ENCODE results near the gene SIRT7. TPM values are rescaled to one million over a fixed set of nuclear protein-coding genes. Genes with fewer than 3 reads are reported as not detected.

SIRT7 gene
- total RNA-seq, 1 experiment from 2014 or later, result 51.6 TPM

DNA sequence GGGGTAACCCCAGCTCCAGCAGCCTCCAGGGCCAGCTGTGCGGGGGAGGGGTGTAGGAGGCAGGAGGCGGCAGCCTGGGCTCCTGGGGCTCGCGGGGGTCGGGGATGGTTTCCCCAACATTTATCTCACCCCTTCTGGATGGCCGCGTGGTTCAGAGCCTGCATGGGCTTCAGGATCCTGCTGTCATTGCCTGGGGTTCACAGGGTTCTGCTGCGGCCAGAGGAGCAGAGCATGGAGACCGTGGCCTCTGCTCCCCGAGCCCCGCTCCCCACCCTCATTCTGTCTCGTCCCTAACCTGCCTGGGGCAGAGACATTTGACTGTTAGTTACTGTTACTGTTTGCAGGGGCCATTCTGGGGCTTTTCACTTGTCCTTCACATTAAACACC is 24.2 kb upstream of the SIRT7 start:
- ATAC-seq (no peak), DNase-seq (no peak)
- no peak overlapping the region for H3K4me2 ChIP-seq (ENCODE audit: low read length)
- H3K79me2 ChIP-seq (ENCODE audit: low read length), result no peaks in the 10 kb centered on the region
- intact Hi-C loops (cut with micrococcal nuclease), result no loop called here
- no peak for TF ChIP-seq EZH2phosphoT487 (IDR thresholded peaks at IDR 0.05; ENCODE audit: borderline replicate concordance, low read length)
- TF ChIP-seq, protein P1, sequence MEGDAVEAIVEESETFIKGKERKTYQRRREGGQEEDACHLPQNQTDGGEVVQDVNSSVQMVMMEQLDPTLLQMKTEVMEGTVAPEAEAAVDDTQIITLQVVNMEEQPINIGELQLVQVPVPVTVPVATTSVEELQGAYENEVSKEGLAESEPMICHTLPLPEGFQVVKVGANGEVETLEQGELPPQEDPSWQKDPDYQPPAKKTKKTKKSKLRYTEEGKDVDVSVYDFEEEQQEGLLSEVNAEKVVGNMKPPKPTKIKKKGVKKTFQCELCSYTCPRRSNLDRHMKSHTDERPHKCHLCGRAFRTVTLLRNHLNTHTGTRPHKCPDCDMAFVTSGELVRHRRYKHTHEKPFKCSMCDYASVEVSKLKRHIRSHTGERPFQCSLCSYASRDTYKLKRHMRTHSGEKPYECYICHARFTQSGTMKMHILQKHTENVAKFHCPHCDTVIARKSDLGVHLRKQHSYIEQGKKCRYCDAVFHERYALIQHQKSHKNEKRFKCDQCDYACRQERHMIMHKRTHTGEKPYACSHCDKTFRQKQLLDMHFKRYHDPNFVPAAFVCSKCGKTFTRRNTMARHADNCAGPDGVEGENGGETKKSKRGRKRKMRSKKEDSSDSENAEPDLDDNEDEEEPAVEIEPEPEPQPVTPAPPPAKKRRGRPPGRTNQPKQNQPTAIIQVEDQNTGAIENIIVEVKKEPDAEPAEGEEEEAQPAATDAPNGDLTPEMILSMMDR (conservative IDR thresholded peaks at IDR 0.05; ENCODE audit: low read depth, low read length), result no peak
- TF ChIP-seq EZH2 (IDR thresholded peaks at IDR 0.05; ENCODE audit: low read length, unreplicated experiment), result no peak
- no peak overlapping the region for H3K9ac ChIP-seq (ENCODE audit: low read length)
- H3K36me3 ChIP-seq (ENCODE audit: low read depth, low read length), result no peaks in the 10 kb centered on the region
- H3F3A ChIP-seq (ENCODE audit: low read length, unreplicated experiment), result no peaks in the 10 kb centered on the region
- no TSS peak for BruUV-seq (replicated peaks)
- ChIA-PET CTCF (no interaction called here), POLR2A (ENCODE audit: unreplicated experiment) (interaction anchor here (0.6 kb wide), 1 partner anchor 19 kb away, joined by 4 read pairs; no protein-coding TSS in a partner anchor)
- H3K9me3 ChIP-seq (ENCODE audit: low read length), result no peaks in the 10 kb centered on the region
- no peaks in the 10 kb centered on the region for H3K4me1 ChIP-seq (ENCODE audit: insufficient read depth, low read length)
- no peaks in the 10 kb centered on the region for H3K27me3 ChIP-seq (ENCODE audit: low read length)
- H3K9me2 ChIP-seq (replicated peaks; ENCODE audit: low read length), result no peaks in the 10 kb centered on the region
- H4K20me1 ChIP-seq (ENCODE audit: low read length), result no peaks in the 10 kb centered on the region
- H2AFZ ChIP-seq (ENCODE audit: low read length), result no peak overlapping the region
- no peak overlapping the region for H3K4me3 ChIP-seq (ENCODE audit: low read length)
- H3K27ac ChIP-seq (ENCODE audit: low read length), result no peak overlapping the region

DNA sequence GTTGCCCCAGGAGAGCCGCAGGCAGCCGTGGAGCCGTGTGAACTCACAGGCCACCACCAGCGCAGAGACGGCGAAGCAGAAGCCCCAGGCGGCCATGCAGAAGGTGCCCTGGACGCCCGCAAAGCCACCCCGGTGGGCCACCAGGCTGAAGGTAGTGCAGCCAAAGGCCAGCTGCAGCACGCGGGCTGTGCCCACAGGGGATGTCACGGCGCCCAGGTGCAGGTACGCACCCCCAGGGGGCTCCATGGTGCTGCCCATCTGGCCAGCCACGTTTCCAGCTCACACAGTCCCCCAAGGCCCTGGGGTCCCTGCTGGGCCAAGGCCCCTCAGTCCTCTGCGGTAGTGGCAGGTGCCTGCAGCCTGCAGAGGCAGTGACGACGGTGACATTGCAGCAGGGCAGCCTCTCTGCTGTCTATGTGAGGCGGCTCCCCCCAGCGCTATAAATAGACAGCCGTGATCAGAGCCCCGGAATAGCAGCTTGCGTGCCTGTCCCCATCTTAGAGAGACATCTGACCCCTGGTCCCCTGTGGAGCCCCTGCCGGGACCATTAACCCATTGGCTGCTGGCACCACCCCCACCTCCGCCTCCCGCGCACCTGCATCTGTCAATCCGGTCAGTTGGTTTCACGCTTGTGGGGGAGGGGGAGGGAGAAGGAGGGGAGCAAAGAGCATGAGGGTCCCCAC is 23.6 kb upstream of the SIRT7 start:
- TF ChIP-seq EZH2phosphoT487 (IDR thresholded peaks at IDR 0.05; ENCODE audit: borderline replicate concordance, low read length) (no peak), EZH2 (IDR thresholded peaks at IDR 0.05; ENCODE audit: low read length, unreplicated experiment) (no peak)
- TF ChIP-seq, protein P1 (conservative IDR thresholded peaks at IDR 0.05; ENCODE audit: low read depth, low read length), result no peak

More for the DNA sequence above, 23.6 kb upstream of the SIRT7 start:
- no peaks in the 10 kb centered on the region for H3K9me2 ChIP-seq (replicated peaks; ENCODE audit: low read length)
- no peaks in the 10 kb centered on the region for H3K36me3 ChIP-seq (ENCODE audit: low read depth, low read length)
- POLR2A ChIA-PET (ENCODE audit: unreplicated experiment), result no interaction called here
- peaks cover 3% of the 10 kb centered on the region for H3K4me1 ChIP-seq (ENCODE audit: insufficient read depth, low read length)
- no peak overlapping the region for H2AFZ ChIP-seq (ENCODE audit: low read length)
- H3K27me3 ChIP-seq (ENCODE audit: low read length), result no peaks in the 10 kb centered on the region
- CTCF ChIA-PET, result no interaction called here
- intact Hi-C loops (cut with micrococcal nuclease), result no loop called here
- no peak overlapping the region for H3K4me3 ChIP-seq (ENCODE audit: low read length)
- H3K4me2 ChIP-seq (ENCODE audit: low read length), result no peak overlapping the region
- H3K9ac ChIP-seq (ENCODE audit: low read length), result no peak overlapping the region
- H3K27ac ChIP-seq (ENCODE audit: low read length), result no peak overlapping the region
- H3K9me3 ChIP-seq (ENCODE audit: low read length), result no peaks in the 10 kb centered on the region
- ATAC-seq (no peak), DNase-seq (no peak)
- H4K20me1 ChIP-seq (ENCODE audit: low read length), result no peaks in the 10 kb centered on the region
- H3K79me2 ChIP-seq (ENCODE audit: low read length), result peaks cover 3% of the 10 kb centered on the region
- no peaks in the 10 kb centered on the region for H3F3A ChIP-seq (ENCODE audit: low read length, unreplicated experiment)
- BruUV-seq (replicated peaks), result no TSS peak

Data from PC-3 (cell line).